HG02938 (cell line): ENCODE measurements around the gene DUOXA2.
"Not testable (repeated sequence)": the region's sequence is repeated elsewhere in the genome, so short reads cannot be mapped to it uniquely, and the experiment has no call there.

Experiments
- ATAC-seq: cut with Tn5 transposase; IDR thresholded peaks from one replicate; pipeline ENCODE4 v1.9.1; 2021; ENCODE audit warnings: mild to moderate bottlenecking, moderate library complexity; ENCODE audit not compliant: unreplicated experiment

DUOXA2 gene

DNA sequence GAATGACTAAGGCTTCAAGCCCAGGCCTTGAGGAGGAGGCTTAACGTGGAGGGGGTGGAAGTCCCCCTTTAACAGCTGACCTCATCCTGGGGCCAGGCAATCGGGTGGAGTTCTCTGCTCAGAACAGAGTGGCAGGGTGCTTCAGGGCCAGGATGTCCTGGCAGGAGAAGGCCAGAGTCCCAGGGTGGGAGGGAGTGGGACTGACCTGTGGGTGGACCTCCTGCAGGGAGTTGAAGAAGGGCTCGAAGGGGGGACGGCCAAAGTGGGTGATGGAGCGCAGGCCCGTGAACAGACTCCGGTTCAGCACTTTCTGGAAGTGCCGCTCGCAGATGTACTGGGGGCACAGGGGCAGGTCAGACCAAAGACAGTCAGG, 19.8 kb upstream of the DUOXA2 start:
- no peak for ATAC-seq

DNA sequence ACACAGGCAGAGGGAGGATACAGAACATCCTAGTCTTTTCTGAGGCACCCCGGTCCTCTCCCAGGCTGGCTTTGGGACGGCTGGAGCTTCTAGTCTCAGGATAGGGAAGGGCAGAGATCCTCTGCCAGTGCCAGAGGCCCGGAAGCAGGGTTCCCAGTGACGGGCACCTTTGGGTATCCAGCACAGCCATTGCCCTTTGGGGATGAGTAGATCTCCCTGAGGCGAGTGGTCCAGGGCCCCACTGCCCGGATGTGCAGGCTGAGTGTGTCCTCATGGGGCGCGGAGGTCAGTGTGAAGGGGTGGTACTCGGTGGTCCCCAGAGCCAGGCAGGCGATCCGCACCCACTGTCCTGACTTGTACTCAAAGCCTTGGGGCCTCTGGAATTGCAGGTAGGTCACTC, 18.5 kb upstream of the DUOXA2 start:
- no peak for ATAC-seq

DNA sequence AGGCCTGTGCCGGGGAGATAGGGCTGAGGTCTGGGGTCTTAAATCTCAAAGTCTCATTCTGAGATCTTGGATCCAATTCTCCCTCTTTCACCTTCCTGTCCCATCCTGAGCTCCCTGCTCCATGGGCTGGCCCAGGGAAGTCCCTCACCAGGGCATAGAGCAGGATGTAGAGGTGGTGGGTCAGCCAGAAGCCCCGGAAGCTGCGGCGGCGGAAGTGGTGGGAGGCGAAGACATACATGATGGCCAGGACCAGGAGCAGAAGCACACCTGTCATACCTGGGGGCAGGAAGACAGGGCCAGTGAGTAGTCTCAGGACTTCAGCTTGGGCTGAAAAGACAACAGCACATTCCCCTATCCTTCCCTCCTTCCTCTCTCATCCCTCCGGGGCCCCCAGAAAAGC, 16.7 kb upstream of the DUOXA2 start:
- no peak for ATAC-seq

DNA sequence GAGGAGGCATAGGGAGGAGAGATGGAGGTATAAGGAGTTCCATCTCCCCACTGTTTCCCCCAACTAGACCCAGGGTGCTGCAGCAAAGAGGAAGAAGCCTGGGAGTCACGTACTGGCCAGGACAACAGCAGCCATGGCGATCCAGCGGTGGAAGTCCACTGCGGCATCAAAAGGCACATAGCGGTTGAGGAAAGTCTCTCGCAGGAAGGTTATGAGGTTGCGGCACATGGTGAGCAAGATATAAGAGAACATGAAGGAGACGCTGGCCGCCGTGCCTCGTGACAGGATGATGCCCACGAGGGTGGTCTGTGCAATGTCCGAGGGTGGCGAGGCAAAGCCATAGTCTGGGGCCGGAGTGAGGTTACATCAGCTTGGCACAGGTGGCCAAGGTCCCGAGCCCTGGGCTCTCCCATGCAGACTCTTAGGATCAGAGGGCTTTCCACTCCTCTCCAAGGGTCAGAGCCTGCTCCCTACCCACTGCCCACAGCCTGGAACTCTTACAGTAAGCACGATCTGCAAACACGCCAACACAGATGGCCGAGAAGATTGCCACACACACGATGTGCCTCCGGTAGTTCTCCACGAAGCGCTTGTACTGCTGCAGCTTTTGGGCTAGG, 14.5 kb upstream of the DUOXA2 start:
- ATAC-seq, result no peak

DNA sequence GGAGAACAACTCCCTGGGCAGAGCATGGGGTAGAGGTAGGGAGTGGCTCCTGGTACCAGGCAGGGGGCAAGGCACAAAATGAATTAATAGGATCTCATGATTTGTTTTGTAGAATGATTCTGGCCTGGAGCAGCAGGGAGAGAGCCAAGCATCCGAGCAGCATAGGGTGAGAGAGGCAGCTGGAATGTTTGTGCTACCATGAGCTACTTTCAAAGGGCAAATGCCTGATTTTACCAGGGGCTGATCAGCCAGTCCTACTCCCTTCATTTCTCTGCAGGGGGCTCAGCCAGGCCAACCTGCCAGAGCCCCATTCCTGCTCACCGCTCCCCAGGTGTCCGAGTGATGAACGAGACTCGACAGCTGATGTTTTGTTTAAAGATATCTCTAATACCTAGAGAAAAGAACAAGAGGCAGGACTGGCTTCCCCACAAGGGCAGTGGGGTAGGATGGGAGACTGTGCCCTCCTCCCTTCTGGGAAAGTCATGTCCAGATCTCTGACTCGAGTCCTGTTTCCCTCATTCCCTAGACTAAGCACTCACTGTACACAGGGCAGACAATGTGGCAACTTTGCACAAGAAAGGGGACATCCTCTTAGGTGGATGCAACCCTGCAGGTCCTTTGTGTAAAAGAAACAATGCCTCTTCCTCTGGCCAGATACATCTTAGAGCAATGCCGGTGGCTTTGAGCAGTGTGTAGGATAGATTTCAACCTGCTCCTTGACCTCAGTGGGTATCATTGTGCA, 13.1 kb upstream of the DUOXA2 start:
- no peak for ATAC-seq

DNA sequence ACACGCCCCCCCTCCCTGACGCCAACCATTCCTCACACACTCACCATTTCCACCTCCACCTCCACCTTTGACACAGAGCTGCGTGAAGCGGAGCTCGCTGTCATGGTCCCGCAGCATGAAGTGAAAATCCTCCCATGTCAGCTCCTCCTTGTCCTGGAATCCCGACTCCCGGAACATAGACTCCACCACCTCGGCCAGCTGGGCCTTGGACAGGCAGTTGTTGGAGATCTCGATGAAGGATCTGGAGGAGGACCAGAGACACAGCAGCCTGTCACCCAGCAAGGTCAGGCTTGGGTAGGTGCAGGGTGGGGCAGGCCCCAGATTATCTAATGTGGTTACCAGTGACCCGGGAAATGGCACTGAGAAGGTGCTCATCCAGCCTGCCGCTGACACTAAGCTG, 12.4 kb upstream of the DUOXA2 start:
- no peak for ATAC-seq

DNA sequence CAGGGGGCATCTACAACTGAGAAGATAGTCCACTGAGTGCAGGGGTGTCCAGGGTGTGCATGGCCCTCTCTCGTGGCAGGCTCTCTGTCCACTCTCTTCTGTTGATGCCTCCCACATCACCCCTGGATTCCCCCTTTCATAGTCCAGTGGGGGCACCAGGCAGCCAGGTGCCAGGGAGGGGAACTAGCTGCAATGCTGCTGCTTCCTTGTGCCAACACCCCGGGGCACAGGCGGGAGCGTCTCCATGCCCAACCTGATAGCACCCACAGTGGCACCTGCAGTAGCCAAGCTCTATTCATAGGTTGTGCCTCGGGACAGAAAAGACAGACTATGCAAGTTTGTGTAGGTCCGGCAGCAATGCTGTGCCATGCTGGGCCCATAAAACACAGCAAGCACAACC, 11.9 kb upstream of the DUOXA2 start:
- no peak for ATAC-seq

DNA sequence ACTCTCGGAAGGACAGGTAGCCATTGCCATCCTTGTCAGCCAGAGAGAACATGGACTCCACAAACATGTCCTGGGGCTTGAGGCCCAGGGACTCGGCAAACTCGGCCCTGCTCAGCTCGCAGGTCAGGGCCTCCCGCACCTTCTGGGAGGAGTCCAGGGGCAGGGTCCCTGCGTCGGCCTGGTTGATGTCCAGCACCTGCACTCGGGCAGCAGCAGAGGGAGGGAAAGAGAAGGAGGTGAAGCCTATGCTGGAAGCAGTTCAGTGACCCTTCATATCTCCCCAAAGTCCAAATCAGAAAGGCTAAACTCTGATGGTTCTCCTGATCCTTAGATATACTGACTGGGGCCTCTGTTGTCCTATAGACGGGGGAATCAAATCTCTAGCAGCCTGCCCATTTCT, 10.0 kb upstream of the DUOXA2 start:
- not testable (repeated sequence) for ATAC-seq

DNA sequence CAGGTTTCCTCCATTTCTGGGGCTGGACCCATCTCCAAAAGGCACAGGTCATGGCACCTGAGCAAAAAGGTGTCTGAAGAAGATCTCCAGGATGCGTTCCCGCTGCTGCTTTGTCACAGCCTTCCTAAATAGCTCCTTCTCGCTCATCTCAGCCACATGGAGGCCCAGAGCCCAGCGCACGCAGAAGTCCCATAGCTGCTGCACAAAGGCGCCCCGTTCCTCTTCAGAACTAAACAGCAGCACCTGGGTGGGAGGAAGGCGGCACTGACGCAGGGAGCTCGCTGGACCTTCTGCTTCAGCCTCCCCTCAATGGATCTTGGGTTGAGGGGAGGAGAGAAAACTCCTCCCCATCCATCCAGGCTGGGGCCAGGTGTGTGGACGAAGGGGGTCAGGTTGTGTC, 8.5 kb upstream of the DUOXA2 start:
- ATAC-seq, result no peak

DNA sequence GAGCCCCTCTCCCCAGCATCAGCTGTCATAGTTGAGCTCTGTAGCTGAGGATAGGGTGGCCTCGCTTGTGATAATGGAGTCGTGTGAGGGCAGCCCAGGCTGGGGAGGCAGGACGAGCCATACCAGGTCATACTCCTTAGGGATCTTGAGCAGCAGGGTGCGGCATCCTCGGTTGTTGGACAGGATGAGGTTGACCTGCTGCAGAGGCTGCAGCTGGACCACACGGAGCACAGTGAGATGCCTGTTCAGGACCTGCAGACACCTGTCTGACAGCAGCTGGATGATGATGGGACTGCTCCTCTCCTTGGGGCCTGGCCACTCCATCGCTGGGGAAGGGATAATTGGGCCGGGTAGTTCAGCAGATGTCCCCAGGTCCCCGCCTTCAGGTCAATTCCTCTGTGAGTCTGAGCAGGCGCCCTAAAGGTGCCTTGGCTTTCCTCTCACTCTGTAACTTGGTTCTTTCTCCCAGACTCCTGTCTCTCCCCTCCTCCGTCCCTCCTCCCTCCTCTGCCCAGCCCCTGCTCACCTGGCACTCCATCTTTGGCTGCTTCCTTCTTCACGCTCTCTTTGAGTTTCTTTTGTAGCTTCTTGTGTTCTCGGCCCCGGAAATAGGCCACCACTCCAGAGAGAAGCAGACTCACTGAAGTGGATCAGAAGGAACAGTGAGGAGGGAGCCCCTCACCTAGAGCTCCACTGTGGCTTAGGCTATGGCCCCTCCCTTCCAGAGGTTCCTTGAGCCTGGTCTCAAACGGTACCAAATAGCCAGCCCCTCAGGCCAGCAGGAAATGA, 7.9 kb upstream of the DUOXA2 start:
- no peak for ATAC-seq

DNA sequence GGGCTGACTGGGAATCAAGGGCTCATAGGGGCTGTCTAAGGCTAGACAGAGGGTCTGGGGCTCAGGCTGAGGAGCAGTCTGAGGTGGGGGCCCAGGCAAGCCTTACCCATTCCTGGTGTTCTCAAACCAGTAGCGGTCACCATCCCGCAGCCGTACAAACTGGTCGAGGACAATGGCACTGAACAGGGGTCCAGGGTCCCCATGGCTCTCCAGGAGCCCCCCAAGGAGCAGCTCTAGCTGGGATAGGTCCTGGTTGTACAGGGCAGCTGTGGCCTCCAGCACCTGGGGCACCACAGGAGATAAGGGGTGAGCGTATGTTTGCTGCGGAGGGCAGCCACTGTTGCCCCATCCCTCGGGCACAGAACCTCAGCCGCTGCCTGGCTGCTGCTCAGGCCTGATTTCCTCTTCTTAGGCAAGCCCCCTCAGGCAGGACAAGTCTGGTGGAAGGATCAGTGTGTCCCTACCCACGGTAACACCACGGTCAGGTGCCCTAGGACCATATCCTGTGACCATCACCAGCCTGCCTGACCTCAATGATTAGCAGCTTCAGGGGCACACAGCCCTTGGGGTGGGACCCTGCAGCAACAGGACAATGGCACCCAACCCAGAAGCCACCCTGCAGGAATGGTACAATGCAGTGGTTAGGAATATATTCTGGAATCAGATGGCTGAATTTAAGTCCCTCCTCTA, 6.0 kb upstream of the DUOXA2 start:
- no peak for ATAC-seq

DNA sequence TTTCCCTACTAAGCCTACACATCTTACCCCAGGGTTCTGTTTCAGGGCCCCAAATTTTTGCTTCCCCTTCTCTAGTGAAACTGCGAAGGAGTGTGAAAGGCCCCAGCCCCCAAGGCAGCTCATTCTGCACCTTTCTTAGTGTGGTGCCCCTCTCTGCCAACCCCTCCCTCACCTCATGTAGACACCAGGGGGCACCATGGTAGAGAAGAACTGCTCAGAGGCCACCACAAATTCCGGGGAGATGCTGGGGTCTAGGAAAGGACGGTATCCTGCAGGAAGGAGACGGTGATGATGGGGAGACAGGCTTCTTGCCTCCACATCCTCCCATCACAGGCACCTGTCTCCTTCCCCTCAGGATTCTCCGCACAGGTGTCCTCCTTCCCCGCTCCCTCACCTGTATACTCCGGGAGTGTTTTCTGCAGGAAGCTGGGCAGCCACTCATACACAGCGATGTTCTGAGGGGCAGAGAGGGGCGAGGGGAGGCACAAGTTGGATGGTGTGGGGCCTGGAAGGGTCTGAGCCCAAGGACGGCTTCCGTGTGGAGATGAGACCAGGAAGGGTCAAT, 3.8 kb upstream of the DUOXA2 start:
- no peak for ATAC-seq

DNA sequence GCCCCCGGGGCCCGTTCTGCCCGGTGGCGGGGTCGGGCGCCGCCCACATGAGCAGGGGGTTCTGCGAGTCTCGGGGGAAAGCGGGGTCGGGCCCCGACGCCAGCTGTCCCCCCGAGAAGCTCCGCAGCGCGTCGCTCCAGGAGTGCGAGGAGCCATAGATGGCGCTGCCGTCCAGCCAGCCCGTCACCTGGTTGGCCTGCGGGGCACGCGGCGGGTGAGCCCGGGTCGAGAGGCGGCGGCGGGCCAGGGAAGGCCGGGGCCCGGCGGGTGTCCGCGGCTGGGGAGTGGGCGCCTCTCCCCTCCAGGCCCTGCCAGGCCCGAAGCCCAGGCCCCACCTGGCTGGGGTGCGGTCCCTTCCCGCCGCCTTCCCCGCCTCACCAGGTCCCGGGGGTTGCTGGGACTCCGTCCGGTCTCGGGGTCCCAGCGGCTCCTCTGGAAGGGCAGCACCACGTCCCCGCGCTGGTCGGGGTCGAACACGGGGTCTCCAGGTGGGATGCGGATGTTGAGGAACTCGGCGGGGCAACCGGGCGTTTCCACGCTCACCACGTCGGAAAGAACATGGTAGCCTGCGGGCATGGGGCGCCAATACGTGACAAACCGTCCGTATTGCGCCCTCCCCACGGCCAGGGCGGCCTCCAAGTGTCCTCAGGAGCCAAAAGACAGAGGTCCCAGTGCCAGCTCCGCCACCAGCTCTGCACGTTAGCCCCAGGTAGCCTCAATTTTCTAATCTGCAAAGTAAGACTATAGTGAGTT, 2.6 kb upstream of the DUOXA2 start:
- ATAC-seq, result no peak

DNA sequence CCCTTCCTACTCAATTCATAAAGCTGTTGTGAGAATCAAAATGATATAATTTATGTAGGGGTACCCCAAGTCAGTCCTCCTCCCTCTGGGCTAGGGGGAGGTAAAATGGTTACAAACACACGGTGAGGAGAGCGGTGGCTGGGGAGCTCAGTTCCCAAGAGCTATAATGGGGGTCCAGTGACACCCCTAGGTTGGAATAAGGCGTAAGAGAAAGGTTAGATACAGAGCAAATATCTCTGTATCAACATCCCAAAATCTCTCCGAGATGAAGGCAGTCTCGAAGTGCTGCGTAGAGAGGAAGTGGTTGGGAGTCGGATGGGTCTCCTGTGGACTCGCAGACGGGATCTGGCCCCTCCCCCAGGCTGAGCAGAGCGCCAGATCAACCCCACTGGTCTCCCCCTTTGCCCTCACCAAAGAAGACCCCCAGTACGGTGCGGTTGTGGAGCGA, 2.0 kb upstream of the DUOXA2 start:
- no peak for ATAC-seq

DNA sequence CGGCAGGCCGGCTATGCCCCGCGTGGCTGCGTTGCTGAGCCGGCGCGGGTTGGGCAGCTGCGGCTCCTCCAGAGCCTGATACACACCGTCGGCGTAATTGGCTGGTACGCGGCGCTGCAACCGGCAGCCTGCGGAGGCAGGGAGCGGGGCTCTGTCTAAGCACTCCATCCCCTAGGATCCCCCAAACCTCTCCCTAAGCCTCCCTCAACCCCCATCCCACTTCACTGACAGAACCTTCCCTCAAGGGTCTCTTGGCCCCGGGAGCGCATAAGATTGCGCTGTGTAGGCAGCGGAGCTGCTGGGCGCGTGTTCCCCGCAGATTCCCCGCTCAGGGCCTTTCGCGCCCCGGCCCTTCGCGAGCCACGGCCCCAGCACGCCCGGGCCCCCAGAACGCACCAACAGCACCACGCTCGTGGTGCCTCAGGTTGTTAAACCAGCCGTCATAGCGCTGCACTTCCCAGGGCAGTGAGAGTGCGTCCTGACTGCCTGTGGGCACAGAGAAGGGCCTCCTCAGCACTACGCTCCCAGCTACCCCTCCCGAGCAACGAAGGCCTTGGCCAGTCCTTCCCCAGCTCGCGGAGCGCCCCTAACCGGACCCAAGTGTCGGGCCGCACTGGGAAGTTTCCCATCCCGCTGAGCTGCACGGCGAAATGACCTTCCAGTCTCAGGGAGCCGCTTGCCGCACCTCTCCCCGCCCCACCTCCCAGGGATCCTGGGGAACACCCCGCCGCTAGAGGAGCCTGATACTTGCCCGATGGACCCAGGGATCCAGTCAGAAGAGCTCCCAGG, 1.3 kb upstream of the DUOXA2 start:
- no peak for ATAC-seq

DNA sequence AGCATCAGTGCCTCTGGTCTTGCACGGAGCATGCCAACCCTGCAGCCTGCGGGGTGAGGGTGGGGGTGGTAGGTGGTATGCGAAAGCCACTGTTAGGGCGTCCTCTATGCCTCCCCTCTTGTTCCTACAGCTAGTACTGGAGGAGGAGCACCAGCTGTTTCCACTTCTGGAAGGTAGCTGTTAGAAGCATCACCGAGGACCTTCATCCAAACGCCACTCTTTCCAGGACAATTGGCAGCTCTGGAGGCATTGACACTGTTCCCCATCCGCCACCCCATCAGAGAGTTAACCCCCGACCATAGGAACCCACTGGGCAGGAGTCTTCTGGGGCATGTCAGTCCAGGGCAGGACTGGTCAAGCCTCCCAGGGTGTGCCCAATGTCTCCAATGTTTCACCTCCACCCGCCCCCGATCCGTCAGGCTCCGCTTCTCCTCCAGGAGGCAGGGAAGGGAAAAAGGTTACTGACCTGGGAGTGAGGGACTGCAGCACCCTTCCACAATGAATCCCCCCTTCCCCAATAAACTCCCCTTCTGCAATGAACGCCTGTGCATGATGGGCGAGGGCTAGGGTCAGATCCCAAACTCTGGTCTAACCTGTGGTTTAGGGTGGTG, 641 bp upstream of the DUOXA2 start:
- no peak for ATAC-seq

DNA sequence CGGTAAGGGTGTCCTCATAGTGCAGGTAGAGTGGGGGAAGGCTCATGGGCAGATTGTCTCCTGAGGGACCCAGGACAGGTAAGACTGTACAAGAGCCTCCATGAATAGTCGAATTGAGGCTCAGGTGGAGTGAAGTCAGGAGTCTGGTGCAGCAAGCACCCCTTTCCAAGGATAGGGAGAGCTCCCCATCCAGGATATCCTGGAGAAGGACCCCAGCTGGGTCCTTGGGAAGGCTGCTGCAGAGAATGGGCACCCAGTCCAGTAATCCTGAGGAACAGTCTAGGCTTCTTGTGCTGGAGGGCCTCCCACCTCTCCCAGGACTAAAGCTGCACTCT, 592 bp downstream of the DUOXA2 start:
- no peak for ATAC-seq

DNA sequence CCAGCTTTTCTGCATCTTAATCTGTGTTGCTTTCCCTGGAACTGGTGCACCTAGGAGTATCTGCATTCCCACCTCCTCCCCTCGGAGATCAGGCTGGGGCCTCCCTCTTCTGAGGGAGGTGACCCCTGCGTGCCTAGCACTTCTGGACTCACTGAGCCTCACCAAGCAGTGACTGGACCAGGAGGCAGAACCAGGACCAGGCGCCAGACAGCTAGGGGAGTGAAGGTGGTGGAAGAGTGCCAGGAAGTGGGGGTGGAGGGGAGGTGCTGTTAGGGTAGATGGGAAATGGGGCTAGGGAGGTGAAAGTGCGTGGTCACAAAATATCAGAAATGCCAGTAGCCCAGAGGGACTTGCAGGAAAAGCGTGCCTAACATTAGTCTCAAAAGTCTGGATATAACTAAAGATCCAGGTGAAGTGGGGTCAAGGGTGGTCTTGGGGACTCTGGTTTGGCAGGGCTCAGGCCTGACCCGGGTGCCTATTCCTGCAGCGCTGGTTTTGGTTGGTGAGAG, 1.2 kb downstream of the DUOXA2 start:
- no peak for ATAC-seq

DNA sequence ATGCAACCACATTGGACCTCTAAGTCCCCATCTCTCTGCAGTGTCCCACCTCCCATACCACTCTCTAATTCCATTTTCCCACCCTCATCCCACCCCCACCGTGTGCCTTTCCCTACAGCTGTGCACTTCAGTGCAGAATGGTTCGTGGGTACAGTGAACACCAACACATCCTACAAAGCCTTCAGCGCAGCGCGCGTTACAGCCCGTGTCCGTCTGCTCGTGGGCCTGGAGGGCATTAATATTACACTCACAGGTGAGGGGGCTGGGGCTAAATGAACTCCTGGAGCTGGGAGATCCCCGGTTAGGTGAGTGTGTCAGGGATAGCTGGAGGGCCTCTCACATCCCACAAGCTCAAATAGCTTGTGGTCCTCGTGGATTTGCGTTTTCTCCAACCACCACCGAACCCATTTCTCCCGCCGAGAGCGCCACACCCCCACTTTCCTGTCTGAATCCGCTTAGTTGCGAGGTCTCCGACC, 1.9 kb downstream of the DUOXA2 start:
- ATAC-seq, result no peak
